Upper lobe of left lung (tissue), 4 donors: ENCODE measurements around the gene CADM1.

ENCODE experiments used
- CTCF ChIP-seq, 6 experiments: fragments of 450-650 bp in 4 of 6; fragments of 200-600 bp in 2 of 6; sonication (generic) in 2 of 6; IDR thresholded peaks; one replicate each; pipeline ENCODE4 v1.5.1; 2016 to 2019; ENCODE audit warnings: antibody characterized with exemption in 6 of 6
- EP300 ChIP-seq, 4 donors: sonication (generic); formaldehyde crosslinking; IDR thresholded peaks; one replicate each; pipeline ENCODE4 v1.5.1; 2017; ENCODE audit warnings: antibody characterized with exemption in 4 of 4, control low read depth in 2 of 4
- POLR2A ChIP-seq, 4 donors: fragments of 450-650 bp; IDR thresholded peaks; one replicate each; pipeline ENCODE4 v1.5.1; 2016 to 2017; ENCODE audit warnings: antibody characterized with exemption in 4 of 4, mild to moderate bottlenecking in 2 of 4
- POLR2AphosphoS5 ChIP-seq, 2 donors: sonication (generic); formaldehyde crosslinking; IDR thresholded peaks; one replicate each; pipeline ENCODE4 v1.5.1; 2017; ENCODE audit warnings: antibody characterized with exemption in 2 of 2

- TF ChIP-seq EP300 (IDR thresholded peaks at IDR 0.05) (no peak), CTCF (IDR thresholded peaks at IDR 0.05) (no peak), POLR2A (IDR thresholded peaks at IDR 0.05) (no peak), POLR2AphosphoS5 (IDR thresholded peaks at IDR 0.05) (no peak)
Observed at GRCh38 chr11:115148691-115149090, 355.5 kb downstream of the CADM1 start.
